Hematopoietic multipotent progenitor cell treated with erythropoietin and hydrocortisone succinate and interleukin-3 and kit ligand, for 6 days (in vitro differentiated cells): ENCODE results near the gene LRRD1.
"Not testable (repeated sequence)": the region's sequence is repeated elsewhere in the genome, so short reads cannot be mapped to it uniquely, and the experiment has no call there.

Experiments used
- DNase-seq: peaks from one replicate; pipeline ENCODE4 v3.0.0-alpha.2; 2015

The LRRD1 gene

DNA sequence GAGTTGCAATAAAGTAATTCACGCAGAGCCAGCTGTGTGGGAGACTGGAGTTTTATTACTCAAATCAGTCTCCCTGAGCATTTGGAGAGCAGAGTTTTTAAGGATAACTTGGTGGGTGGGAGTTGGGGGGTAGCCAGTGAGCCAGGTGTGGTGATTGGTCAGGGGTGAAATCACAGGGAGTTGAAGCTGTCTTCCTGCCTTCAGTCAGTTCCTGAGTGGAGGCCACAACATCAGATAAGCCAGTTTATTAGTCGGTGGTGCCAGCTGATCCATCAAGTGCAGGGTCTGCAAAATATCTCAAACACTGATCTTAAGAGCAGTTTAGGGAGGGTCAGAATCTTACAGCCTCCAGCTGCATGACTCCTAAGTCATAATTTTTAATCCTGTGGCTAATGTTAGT is 41.4 kb downstream of the LRRD1 start:
- DNase-seq = peak; percentile 28

DNA sequence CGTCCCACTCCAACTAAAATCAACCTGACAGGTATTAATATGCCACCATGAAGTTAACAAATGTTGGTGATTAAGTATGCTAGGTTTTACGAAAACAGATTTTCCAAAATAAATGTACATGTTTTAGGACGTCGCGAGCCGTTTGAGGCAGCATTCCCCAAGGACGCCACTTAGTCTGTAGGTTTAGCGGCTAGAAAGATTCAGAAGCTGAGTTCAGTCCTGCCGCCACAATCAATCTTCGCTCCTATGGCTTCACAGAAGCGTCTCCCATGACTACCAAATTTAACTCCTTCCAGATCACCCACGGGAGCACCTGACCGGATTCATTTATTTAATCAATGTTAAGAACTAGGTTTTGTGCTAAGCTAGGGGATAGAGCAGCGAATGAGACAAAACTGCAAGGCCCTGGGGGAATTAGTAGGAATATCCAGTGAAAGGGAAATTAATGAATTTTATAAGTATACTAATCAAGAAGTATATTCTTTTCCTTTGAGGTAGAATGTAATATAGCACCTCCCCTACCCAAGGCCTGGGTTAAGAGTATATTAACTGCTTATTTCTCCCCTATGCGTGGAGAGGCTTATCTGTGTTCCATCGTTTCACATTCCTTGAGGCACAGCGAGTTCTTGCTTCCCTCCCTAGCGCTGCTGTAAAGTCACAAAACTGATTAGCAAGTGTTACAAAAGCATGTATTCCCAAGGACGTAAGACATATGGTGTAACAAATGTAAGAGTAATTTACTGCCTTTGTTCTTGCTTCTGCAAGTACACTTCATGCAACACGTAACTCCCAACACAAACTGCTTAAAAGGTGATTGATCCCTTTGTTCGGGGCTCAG is 43.7 kb downstream of the LRRD1 start:
- DNase-seq = peak; percentile 61

DNA sequence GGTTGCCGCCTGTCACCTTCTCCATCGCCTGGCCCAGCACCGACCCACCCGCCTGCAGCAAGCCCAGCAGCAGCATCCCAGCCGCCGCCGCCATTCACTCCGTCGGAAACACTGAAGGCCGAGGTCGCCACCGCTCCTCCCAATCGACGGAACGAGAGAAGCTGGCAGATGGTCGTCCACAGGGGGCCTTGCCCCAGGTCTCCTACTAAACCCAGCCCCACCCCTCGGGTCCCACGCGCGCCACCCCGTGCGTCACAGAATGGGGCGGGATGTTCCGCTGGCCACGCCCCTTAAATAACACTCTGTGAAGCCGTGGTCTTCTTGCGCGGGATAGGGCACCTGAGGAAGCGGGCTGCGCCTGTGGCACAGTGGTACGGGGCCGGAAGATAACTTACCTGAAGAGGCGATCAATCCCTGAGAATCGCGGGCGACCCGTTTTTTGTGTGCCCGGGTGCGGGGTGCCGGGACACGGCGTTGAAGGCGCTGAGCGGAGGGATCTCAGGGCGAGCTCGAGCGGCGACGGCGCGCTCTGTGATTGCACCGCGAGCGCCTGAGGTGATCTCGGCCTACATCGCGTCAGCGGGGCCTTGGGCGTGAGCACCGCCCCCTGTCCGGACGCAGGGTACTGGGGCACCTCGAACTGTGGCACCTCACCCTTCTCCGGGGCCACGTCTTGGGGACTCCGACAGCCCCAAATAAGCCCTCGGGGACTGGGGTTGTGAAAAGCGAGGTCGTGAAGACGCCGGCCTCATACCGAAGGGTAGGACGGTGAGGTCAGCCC is 44.5 kb downstream of the LRRD1 start, which contains the start of gene CYP51A1:
CYP51A1 (minus strand) TSS at position 207 of the 781 bp plus-strand sequence; CDS start at position 94, 113 bp downstream.
- peak; percentile 94 for DNase-seq

DNA sequence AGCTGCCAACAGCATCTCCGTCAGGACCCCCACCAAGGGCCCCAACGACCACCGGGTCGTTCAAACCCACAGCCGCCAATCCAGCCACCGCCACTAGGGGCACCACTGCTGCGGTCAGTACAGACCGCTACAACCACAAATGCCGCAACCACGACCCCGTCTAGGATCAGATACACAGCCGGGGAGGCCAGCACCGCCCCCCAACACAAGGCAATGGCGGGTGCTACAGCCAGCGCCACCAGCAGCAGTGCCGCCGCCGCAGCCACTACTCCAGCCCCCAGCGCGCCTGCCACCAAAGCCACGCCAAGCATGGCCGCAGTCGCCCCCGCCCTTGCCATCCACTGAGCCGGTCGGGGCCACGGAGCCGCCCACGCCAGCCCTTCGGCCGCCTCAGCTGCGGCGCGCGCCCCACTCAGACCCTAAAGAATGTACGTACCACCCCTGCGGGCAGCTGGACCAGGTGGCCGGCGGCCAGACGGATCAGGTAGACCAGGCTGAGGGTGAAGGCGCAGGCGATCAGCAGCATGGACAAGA is 45.1 kb downstream of the LRRD1 start:
- DNase-seq = peak; percentile 80

DNA sequence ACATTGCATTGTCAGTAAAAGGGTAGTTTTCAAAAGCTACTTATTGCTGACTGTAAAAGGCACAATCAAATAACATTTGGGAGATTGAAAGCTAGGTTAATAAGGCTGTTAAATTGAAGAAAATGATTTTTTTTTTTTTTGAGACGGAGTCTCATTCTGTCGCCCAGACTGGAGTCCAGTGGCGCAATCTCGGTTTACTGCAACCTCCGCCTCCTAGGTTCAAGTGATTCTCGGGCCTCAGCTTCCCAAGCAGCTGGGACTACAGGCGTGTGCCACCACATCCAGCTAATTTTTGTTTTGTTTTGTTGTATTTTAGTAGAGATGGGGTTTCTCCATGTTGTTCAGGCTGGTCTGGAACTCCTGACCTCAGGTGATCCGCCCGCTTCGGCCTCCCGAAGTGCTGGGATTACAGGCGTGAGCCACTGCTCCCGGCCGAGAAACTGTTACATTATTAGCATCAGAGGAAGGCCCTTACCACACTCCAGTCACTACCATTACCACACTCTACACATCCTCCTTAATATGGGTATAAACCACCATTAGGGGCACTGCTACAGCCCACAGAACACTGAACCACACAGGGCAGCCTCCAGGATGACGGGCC is 45.7 kb downstream of the LRRD1 start:
- DNase-seq = no peak

DNA sequence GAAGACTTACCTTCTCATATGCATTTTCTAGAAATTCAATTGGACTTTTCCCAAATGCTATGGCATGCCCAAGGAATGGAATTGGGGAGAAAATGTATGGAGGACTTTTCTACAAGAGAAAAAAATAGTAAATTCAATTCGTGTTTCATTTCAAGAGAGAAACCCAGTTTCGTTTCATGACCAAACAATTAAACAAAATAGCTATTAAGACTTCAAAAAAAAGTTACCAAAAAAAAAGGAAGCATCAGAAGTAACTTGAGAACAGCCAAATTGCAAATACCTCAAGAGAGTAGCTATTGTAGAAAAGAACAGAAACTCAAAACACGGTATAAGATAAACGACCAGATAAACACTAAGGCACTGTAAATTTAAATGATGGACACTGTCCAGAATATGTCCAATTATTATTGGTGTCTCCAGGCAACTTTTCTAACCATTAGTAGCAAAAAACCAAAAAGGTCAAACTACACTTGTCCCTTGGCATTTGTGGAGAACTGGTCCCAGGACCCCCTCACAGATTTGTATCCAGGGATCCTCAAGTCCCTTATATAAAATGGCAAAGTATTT is 47.1 kb downstream of the LRRD1 start:
- DNase-seq = no peak

DNA sequence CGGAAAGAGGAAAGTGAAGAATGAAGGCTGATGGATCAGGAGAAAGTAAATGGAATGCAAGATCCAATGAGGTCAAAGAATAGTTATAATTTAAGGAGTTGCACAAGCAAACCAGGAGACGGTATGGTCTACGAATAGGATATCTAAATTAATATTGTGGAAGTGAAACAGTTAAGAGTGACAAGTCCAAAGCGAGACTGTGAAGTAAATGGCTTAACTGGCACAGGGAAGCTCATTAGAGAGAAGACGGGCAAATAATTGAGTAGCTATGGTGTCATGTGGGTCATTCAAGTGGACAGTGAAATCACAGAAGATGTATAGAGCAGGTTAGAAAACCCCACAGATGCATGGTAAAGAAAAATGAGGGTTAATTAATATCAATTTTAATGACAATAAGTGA is 47.8 kb downstream of the LRRD1 start:
- no peak for DNase-seq

DNA sequence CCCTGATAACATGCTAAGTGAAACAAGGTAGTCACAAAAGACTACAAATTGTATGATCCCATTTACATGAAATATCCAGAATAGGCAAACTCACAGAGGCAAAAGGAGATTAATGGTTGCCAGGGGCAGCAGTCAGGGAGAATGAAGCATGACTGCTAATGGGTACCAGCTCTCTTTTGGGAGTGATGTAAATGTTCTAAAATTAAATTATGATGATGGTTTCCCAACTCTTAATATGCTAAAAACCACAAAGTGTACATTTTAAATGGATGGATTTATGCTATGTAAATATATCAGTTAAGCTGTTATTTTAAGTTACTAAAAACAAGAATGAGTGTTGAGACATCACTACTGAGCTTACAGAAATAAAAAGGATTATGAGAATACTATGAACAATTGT is 57.3 kb downstream of the LRRD1 start:
- no peak for DNase-seq

DNA sequence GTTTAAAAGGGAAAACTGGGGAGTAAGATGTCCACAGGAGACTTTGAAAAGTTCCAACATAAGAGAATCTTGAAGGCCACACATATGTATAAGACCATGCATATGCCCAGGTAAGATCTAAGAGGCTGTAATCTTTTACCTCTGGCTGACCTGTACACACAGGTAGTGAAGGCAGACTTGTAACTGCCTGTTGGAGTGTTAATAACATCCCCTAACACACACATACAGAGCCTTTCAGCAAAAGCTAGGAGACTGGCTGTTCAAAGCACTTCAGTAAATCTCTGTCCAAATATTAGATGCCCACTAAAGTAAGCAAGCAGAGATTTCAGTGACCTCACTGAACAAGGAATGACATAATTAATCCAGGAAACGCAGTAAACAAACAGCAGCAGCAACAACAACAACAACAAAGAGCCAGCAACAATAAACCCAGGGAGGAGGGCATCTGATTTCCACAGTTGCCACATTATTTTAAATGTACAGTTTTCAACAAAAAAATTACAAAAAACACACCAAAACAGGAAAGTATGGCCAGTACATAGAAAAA is 59.7 kb downstream of the LRRD1 start:
- no peak for DNase-seq

DNA sequence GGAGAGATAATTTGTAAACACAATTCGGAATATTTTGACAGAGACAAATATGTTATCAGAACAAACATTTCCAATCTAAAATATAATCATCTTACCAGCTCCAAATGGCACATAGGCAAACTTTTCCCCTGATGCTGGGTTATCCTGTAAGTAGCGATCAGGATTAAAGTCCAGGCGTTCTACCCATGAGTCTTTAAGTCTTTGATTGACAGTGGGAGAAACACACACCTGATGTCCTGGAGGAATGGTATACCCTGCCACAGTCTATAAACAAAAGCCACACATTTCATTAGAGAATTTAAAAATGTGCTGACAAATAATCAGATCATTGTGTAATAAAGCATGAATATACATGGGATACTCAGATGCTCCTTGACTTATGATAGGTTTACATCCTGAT is 62.0 kb downstream of the LRRD1 start:
- DNase-seq = no peak

DNA sequence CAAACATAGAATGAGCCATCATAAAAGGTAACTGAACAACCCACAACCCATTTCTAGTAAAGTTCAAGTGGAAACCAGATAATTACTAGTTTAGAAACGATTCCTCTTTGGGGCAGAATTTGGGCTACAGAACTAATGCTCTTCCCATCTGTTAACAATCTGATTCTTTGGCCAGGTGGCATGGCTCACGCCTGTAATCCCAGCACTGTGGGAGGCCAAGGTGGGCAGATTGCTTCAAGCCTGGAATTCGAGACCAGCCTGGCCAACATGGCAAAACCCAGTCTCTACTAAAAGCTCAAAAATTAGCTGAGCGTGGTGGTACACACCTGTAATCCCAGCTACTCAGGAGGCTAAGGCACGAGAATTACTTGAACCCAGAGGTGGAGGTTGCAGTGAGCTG is 63.1 kb downstream of the LRRD1 start:
- DNase-seq = no peak

DNA sequence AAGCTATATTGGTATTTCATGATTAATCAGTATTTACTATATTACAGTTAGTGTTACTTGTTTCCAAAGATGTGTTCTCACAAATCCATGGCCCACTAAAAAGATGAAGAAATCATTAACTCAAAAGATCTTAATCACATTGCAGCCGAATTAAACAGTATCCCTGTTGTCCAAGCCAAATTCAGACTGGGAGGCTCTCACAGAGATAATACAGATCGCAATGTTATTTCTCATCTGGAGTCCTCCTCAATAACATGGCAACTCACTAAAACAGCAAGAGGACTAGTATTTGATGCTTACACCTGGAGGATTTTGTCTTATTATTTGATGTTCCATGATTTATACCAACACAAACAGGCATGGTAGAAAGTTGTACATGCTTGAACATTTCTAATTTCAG is 68.1 kb downstream of the LRRD1 start:
- no peak for DNase-seq

DNA sequence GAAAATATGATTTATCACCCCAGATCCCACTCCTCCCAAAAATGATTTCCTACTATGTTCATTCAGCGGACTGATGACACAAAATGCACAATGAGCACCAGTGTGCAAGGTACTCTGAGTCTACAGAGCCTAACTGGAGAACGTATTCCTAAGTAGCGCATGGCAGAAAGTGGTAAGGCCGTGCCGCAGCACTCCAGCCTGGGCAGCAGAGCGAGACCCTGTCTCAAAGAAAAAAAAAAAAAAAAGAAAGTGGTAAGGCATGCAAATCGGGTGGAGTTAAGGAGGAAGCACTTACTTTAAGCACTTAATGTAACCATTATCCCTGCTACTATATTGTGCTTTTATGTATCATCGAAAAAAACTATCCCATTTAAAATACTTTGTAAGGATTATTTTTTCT is 70.1 kb downstream of the LRRD1 start:
- DNase-seq = no peak

DNA sequence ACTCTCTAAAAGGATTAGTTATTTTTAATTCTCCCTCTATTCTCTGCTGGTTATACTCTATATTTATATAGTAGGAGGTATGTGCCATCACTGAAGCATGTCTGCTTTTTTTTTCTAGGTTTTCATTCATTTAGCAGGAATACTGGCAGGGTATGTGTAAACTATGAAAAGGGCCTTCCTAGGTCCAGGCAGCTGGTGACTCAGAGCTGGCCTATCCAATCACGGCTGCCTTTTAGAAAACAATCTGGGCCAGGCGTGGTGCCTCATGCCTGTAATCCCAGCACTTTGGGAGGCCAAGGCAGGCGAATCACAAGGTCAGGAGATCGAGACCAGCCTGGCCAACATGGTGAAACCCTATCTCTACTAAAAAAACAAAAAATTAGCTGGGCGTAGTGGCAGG is 76.1 kb downstream of the LRRD1 start:
- not testable (repeated sequence) for DNase-seq

DNA sequence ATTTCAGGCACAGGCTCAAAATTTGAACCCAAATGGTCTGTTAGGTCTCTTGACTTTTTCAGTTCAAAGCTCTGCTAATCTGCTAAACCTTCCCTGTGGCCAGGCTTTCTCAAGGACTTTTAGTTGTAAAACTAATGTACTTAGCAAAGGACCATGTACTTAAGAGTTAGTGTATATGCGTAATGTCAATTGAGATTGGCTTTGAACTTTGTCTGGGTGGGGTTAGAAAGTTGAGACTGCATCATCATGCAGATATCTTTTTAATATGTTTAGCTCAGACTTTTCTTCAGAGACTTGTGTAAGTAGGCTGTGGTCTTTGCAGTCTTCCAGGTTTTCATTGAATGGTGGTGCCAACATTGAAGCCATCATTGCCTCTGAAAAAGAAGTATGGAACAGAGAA is 78.4 kb downstream of the LRRD1 start:
- DNase-seq = no peak

DNA sequence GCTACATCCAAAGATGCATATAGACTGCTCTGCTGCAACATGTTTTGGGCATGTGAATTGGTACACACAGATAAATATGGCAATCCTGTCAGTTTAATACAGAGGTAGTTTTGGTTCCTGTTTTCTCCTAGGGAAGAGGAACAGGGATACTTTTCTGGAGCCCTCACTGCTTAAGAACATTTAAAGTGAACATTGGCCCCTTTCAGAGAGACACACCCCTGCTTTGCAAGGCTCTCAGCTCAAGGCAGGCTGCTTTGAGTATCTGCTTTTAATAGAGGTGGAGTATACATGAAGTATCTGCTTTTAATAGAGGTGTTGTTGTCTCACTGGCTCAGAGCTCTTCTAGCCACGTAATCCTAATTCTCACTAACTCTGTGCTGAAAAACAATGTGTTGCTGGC is 83.6 kb downstream of the LRRD1 start:
- no peak for DNase-seq
